Epidermal melanocyte (primary cell): ENCODE results near the gene OR2A5.
"Not testable (repeated sequence)": the region's sequence is repeated elsewhere in the genome, so short reads cannot be mapped to it uniquely, and the experiment has no call there.

Experiments
- DNase-seq: peaks from one replicate; pipeline ENCODE4 v3.0.0; 2011; ENCODE audit warnings: low spot score; ENCODE audit not compliant: insufficient read length

Gene OR2A5

GRCh38 chr7:144048648-144049047 is at the start of gene OR2A5:
Gene OR2A5, plus strand, starts transcription at chr7:144048948. Its CDS starts 1,454 bp downstream, at chr7:144050402.
- no peak for DNase-seq

GRCh38 chr7:144000020-144000419 is 48.7 kb upstream of the OR2A5 start, which contains the start of gene OR6B1:
Gene OR6B1, plus strand, starts transcription at chr7:144000320. Its CDS starts 3,677 bp downstream, at chr7:144003997.
- no peak for DNase-seq

GRCh38 chr7:144001543-144001942 is 47.2 kb upstream of the OR2A5 start:
- DNase-seq, result no peak

- DNase-seq, result no peak
Measured at GRCh38 chr7:144004703-144005102, 44.0 kb upstream of the OR2A5 start.

- no peak for DNase-seq
Measured at GRCh38 chr7:144006029-144006691, 42.6 kb upstream of the OR2A5 start.

GRCh38 chr7:144006692-144007042 is 42.1 kb upstream of the OR2A5 start:
- no peak for DNase-seq

- no peak for DNase-seq
Measured at GRCh38 chr7:144009361-144009760, 39.4 kb upstream of the OR2A5 start.

GRCh38 chr7:144010061-144010460 is 38.7 kb upstream of the OR2A5 start:
- DNase-seq, result not testable (repeated sequence)

- DNase-seq, result not testable (repeated sequence)
Measured at GRCh38 chr7:144010821-144011220, 37.9 kb upstream of the OR2A5 start.

- DNase-seq, result no peak
Measured at GRCh38 chr7:144011458-144012230, 37.1 kb upstream of the OR2A5 start.

GRCh38 chr7:144018065-144018464 is 30.7 kb upstream of the OR2A5 start:
- no peak for DNase-seq

- no peak for DNase-seq
Measured at GRCh38 chr7:144019457-144019856, 29.3 kb upstream of the OR2A5 start.

- no peak for DNase-seq
Measured at GRCh38 chr7:144020340-144020739, 28.4 kb upstream of the OR2A5 start.

- no peak for DNase-seq
Measured at GRCh38 chr7:144022169-144022568, 26.6 kb upstream of the OR2A5 start.

- DNase-seq, result no peak
Measured at GRCh38 chr7:144023171-144023827, 25.4 kb upstream of the OR2A5 start.

- DNase-seq, result no peak
Measured at GRCh38 chr7:144024213-144024612, 24.5 kb upstream of the OR2A5 start.

GRCh38 chr7:144026203-144026883 is 22.4 kb upstream of the OR2A5 start:
- DNase-seq, result no peak

- DNase-seq, result no peak
Measured at GRCh38 chr7:144027070-144027469, 21.7 kb upstream of the OR2A5 start.

GRCh38 chr7:144027974-144028373 is 20.8 kb upstream of the OR2A5 start:
- no peak for DNase-seq

GRCh38 chr7:144028547-144028946 is 20.2 kb upstream of the OR2A5 start:
- no peak for DNase-seq

- DNase-seq, result no peak
Measured at GRCh38 chr7:144032516-144032915, 16.2 kb upstream of the OR2A5 start.
